GM13977 (cell line): ENCODE results near the gene XPNPEP1.

Source experiments
- DNase-seq: peaks from one replicate; pipeline ENCODE4 v3.0.0; 2012; ENCODE audit warnings: low spot score
- in situ Hi-C: fragments of 300-500 bp; cut with MboI; formaldehyde crosslinking; loops from one replicate; pipeline ENCODE4 v1.12.0; 2022; ENCODE audit warnings: low sequenced_read_pairs, low pct_unique_long_range_greater_than_20kb, mixed read lengths, inconsistent platforms; ENCODE audit not compliant: unreplicated experiment
- TF ChIP-seq, protein P1 (sequence below): IDR thresholded peaks from 2 replicates; pipeline ENCODE4 v1.5.1; 2012; ENCODE audit warnings: mild to moderate bottlenecking, control low read depth; ENCODE audit not compliant: insufficient read depth; ENCODE audit errors: extremely low read depth, missing control alignments

XPNPEP1 gene

DNA sequence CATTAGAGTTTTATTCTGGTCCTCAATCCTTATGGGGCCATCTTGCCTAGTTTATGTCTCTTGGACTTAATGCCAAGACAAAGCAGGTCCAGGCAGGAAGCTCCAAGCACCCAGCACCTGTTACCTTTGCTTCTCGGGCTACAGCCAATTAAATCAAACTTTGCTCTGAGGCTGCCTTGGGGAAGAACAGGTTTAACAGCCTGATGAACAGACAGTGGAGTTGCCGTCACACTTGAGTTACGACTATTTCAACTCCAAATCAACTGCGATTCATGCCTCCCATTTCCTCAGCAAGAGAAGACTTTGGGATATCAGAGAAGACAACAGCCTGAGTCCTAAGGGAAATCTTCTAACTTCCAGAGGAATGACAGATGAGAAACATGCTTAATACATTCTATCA, 62.2 kb downstream of the XPNPEP1 start:
- TF ChIP-seq, protein P1, sequence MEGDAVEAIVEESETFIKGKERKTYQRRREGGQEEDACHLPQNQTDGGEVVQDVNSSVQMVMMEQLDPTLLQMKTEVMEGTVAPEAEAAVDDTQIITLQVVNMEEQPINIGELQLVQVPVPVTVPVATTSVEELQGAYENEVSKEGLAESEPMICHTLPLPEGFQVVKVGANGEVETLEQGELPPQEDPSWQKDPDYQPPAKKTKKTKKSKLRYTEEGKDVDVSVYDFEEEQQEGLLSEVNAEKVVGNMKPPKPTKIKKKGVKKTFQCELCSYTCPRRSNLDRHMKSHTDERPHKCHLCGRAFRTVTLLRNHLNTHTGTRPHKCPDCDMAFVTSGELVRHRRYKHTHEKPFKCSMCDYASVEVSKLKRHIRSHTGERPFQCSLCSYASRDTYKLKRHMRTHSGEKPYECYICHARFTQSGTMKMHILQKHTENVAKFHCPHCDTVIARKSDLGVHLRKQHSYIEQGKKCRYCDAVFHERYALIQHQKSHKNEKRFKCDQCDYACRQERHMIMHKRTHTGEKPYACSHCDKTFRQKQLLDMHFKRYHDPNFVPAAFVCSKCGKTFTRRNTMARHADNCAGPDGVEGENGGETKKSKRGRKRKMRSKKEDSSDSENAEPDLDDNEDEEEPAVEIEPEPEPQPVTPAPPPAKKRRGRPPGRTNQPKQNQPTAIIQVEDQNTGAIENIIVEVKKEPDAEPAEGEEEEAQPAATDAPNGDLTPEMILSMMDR = no peak
- in situ Hi-C loops = no loop called here
- no peak for DNase-seq

DNA sequence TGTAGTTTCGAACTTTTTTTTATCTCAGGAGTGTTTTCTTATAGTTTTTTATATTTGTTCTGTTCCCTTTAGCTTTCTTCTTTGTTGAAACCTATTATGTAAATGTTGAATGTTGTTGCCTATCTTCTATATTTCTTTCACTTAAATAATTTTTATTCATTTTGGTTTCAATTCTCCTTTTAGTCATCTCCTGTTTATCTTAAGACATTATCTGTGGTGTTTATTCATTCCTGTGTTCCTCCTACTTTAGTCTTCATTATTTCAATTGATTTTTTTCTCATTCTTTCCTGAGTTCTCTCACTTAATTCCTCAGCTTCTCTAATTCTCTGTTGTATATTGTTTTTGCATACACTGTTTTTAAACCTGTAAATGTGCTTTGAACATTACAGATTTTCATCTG, 64.1 kb downstream of the XPNPEP1 start:
- in situ Hi-C loops = no loop called here
- no peak for DNase-seq
- TF ChIP-seq, protein P1 = no peak

DNA sequence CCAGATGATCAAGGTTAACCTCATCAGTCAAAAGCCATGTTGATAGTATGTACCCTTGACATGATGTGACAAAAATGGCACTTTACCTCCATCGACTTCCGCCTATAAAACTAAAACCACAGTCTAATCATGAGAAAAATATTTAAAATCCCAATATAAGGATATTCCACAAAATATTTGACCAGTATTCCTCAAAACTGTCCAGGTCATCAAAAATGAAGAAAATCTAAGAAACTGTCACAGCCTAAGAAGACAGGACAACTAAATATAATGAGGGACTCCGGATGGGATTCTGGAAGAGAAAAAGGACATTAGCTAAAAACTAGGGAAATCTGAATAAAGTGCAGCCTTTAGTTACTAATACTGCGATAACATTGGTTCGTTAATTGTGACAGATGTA, 67.6 kb downstream of the XPNPEP1 start:
- in situ Hi-C loops = no loop called here
- no peak for DNase-seq
- TF ChIP-seq, protein P1 = no peak

DNA sequence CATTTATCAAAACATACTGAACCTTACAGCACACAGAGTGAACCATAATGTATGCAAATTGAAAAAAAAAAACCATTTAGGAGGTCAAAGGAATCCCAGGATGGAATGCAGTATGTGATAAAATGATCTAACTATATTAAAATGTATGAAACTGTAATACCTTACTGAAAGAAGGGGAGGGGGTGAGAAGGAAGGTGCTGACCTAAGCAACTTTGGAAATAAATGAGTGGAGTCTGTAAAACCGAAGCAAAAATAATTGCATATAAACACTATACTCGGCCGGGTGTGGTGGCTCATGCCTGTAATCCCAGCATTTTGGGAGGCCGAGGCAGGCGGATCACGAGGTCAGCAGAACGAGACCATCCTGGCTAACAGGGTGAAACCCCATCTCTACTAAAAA, 69.4 kb downstream of the XPNPEP1 start:
- in situ Hi-C loops = no loop called here
- no peak for DNase-seq
- TF ChIP-seq, protein P1 = no peak

DNA sequence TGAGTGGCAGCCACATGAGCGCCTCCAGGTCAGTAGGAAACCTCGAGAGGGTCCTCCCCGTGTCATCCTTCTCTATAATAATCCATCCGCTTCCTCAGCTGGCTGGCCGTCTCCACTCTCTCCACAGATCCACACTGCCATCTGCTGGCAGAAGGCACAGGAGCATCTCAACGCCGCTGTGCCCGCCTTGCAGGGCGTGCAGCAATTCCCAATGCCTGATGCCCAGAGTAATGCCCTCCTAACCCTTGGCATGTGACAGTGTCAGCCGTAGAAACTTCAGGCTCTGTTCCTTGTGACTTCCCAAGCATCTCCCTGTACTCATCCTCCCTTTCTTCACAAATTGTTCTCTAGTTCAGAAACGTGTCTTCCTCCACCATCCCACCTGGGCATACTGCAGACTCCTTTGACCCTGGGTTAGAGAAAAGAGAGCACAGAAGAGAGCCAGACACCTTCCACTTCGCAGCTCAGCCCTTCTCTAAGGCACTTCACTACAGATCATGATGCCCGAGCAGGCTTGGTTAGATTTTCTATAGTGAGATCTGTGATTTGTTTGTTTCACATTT, 70.8 kb downstream of the XPNPEP1 start:
- TF ChIP-seq, protein P1 = peak; percentile 97
- peak; percentile 69 for DNase-seq
- in situ Hi-C loops = no loop called here

DNA sequence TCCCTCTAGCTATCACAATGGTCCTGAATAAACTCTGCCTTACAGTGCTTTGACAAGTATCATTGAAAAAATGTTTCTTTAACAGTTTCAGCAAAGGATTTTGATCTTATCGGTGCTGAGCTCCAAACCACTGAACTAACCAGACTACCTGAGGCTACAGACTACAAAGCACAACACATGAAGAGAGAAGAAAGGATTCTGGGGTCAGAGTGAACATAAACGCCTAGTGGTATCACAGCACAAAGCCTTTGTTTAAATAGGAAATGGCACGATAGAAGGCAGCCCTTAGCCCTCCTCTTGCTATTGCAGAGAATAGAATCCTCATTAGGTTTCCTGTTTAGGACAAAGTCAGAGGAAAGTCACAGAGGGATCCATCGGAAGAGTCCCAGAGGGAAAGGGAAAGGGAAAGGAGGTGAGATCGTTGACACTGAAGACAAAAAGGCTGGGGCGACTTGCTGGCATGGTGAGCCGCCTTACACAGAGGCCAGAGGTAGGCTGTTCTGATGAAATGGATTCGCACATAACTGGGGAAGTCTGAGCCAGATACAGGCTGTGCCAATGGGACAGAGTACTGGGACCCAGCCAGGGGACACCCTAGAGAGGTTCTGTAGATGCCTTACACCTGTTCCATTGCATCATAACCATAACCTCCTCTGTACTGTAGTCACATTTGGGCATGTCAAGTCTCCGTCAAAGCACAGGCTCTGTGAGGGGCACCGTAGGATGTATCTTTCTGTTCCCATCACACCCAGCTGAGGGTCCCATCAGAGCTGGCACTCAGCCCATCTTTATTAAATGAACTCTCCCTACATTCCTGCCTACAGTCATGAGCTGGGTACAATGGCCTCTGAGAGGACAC, 71.5 kb downstream of the XPNPEP1 start:
- no peak for DNase-seq
- TF ChIP-seq, protein P1 = no peak
- in situ Hi-C loops = no loop called here
